Measurements from ENCODE around the gene UBE2J2. TPM values are rescaled to one million over a fixed set of nuclear protein-coding genes. Genes with fewer than 3 reads are reported as not detected.

Gene UBE2J2
- total RNA-seq, 2 donors from 2014 or later: 43.1 to 83.3 TPM

- TF ChIP-seq CTCF (IDR thresholded peaks at IDR 0.05): no peak
- no peak overlapping the region for H3K27ac ChIP-seq
- H3K9ac ChIP-seq (ENCODE audit: low read depth in 2 of 2, low read length in 2 of 2): no peak overlapping the region
- H3K4me1 ChIP-seq: peaks cover 6% of the 10 kb centered on the region
- H3K9me3 ChIP-seq: no peaks in the 10 kb centered on the region
- intact Hi-C loops (cut with DNase I): loop anchor here (10.0 kb wide), 1 partner anchor 47 kb away; the partner anchor contains the start of gene TTLL10
- H3K27me3 ChIP-seq: no peaks in the 10 kb centered on the region
- DNase-seq: peak; percentile 67
- no peak overlapping the region for H3K4me3 ChIP-seq
- H3K36me3 ChIP-seq: peaks cover 31% of the 10 kb centered on the region
Measured at GRCh38 chr1:1221887-1222574, 51.6 kb downstream of the UBE2J2 start.

- Histone ChIP-seq H3K9me3 (no peaks in the 10 kb centered on the region), H3K4me1 (peaks cover 6% of the 10 kb centered on the region), H3K4me3 (no peak overlapping the region), H3K27me3 (no peaks in the 10 kb centered on the region), H3K9ac (ENCODE audit: low read depth in 2 of 2, low read length in 2 of 2) (no peak overlapping the region), H3K36me3 (peaks cover 31% of the 10 kb centered on the region), H3K27ac (no peak overlapping the region)
- intact Hi-C loops (cut with DNase I): loop anchor here (10.0 kb wide), 1 partner anchor 45 kb away; the partner anchor contains the start of gene TTLL10
- DNase-seq: no peak
- TF ChIP-seq CTCF (IDR thresholded peaks at IDR 0.05): no peak
Measured at GRCh38 chr1:1220197-1220596, 53.5 kb downstream of the UBE2J2 start.

GRCh38 chr1:1219341-1219740, 54.3 kb downstream of the UBE2J2 start:
- no peaks in the 10 kb centered on the region for H3K27me3 ChIP-seq
- H3K27ac ChIP-seq: no peak overlapping the region
- no peaks in the 10 kb centered on the region for H3K9me3 ChIP-seq
- DNase-seq: no peak
- H3K4me1 ChIP-seq: peaks cover 6% of the 10 kb centered on the region
- no peak overlapping the region for H3K4me3 ChIP-seq
- intact Hi-C loops (cut with DNase I): no loop called here
- no peak overlapping the region for H3K9ac ChIP-seq (ENCODE audit: low read depth in 2 of 2, low read length in 2 of 2)
- no peak for TF ChIP-seq CTCF (IDR thresholded peaks at IDR 0.05)
- H3K36me3 ChIP-seq: peaks cover 31% of the 10 kb centered on the region

DNA sequence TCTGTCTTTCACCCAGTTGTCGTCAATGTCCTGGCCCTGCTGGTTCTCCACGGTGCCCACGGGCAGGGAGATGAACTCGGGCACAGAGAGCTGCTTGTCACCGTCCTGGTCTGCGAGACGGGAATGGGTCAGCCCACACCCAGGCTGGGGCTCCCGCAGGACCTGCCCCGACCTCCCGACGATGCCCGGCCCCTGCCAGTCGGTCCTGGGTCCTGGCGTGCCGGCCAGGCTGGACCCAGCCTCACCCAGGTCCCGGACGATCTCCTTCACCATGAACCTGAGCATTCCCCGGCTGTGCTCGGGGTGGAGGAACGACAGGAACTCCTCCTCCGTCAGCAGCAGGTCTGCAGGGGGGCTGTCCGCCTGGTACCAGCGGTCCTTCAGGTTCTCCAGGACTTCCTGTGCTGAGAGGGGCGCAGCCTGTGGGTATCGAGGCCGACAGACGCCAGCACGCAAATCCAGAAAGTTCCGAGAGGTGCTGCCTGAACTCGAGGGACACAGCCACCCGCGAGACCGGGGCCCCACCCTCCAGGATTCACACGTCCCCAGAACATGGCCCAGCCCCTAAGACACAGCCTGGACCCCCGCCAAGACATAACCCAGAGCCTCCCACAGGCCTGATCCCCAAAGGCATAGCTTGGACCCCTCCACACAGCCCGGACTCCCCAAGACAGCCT, 55.0 kb downstream of the UBE2J2 start:
- TF ChIP-seq CTCF (IDR thresholded peaks at IDR 0.05): no peak
- intact Hi-C loops (cut with DNase I): no loop called here

DNA sequence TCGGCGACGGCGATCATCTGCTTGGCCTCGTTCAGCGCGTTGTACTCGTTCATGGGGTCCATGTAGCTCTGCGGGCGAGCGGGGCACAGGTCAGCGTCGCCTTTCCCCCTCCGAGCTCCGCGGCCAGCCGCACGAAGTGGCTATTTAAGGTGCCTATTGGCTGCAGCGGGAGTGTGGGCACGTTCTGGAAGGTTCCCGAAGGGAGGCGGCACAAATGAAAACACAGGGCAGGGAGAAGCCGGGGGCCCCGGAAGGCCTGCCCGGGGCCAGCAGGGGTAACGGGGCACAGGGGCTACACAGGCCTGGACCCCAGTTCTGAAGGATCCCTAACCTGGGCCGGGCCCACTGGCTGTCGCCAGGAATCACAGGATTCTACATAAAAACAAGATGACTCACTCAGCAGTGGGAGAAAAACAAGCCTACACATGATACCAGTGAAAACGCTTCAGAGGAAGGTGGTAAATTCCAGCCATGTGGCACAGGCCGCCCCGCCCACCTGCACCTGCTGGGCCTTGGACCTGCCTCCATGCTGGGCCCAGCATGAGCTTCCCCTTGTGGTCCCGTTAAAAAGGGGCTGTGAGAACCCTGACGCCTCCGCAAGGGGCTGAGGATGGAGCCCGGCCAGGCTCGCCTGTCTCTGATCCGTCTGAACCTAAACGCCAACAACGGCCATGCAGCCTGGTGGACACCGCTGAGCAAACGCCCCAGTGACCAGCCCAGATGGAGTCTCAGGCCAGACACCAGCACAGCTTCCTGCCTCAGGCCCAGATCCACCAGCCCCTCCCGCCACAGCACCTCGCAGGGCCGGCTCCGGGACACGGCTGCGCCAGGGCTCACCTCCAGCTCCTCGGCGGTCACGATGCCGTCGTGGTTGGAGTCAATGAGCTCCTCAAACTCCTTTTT, 55.8 kb downstream of the UBE2J2 start:
- H3K9me3 ChIP-seq: no peaks in the 10 kb centered on the region
- no peaks in the 10 kb centered on the region for H3K27me3 ChIP-seq
- H3K4me3 ChIP-seq: no peak overlapping the region
- no peak for DNase-seq
- H3K9ac ChIP-seq (ENCODE audit: low read depth in 2 of 2, low read length in 2 of 2): no peak overlapping the region
- TF ChIP-seq CTCF (IDR thresholded peaks at IDR 0.05): no peak
- H3K27ac ChIP-seq: no peak overlapping the region
- H3K4me1 ChIP-seq: peaks cover 6% of the 10 kb centered on the region
- H3K36me3 ChIP-seq: peaks cover 31% of the 10 kb centered on the region
- intact Hi-C loops (cut with DNase I): no loop called here

More for the DNA sequence above, 55.0 kb downstream of the UBE2J2 start:
- H3K9me3 ChIP-seq: no peaks in the 10 kb centered on the region
- H3K4me1 ChIP-seq: peaks cover 6% of the 10 kb centered on the region
- no peaks in the 10 kb centered on the region for H3K27me3 ChIP-seq
- no peak for DNase-seq
- no peak overlapping the region for H3K4me3 ChIP-seq
- peaks cover 31% of the 10 kb centered on the region for H3K36me3 ChIP-seq
- no peak overlapping the region for H3K27ac ChIP-seq
- no peak overlapping the region for H3K9ac ChIP-seq (ENCODE audit: low read depth in 2 of 2, low read length in 2 of 2)

Data from colonic mucosa (tissue), 4 donors.